NCI-H226 (cell line): ENCODE data around the gene IGSF6.
"Not testable (repeated sequence)": the region's sequence is repeated elsewhere in the genome, so short reads cannot be mapped to it uniquely, and the experiment has no call there.

Source experiments
- DNase-seq: peaks from one replicate; pipeline ENCODE4 v3.0.0-alpha.2; 2015

IGSF6 gene

DNA sequence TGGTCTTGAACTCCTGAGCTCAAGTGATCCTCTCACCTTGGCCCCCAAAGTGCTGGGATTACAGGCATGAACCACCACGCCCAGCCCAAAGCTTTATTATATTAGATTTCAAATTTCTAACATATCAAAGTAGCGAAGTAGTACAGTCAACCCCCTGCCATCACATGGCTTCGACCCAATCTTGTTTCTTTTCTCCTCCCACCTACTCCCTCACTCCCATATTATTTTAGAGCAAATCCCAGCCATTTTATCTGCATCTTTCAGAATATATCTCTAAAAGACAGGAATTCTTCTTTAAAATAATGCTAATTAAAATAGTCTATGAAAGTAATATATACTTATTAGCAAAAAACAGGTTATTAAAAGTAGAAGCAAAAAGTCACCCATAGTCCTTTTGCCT, 893 bp downstream of the IGSF6 start:
- DNase-seq, result no peak

GRCh38 chr16:21650521-21650920, 1.9 kb downstream of the IGSF6 start:
- DNase-seq, result no peak

- not testable (repeated sequence) for DNase-seq
Measured at GRCh38 chr16:21649826-21650406, 2.5 kb downstream of the IGSF6 start.

- DNase-seq, result no peak
Measured at GRCh38 chr16:21647562-21648164, 4.7 kb downstream of the IGSF6 start.

DNA sequence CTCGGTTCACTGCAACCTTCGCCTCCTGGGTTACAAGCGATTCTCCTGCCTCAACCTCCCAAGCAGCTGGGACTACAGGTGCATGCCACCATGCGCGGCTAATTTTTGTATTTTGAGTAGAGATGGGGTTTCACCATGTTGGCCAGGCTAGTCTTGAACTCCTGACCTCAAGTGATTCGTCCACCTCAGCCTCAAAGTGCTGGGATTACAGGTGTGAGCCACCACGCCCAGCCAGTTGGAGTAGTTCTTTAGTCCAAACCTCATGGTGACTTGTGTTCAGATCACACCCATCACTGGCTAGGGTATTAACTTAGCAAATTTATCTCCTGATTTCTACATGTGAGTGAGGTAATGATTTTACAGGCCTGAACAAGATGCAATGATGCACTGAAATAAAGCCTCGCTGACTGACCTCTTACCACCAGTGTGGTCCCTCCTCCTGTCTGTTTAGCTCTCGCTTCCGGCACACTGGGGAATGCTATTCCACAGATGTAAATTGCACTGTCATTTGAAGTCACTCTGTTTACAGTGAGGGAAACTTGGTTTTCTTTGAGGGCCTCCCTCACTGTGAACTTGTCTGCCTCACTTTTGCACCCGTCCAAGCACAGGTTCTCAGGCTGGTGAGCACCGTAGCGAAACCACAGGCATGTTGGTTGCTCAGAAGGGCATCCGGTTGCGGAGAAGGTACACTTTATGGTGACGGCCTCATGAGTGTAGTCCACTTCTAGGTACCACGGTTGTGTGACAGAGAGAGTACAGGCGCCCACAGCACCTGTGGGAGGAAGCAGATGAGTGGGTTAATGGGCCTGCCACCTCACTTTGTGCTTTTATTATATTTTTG, 5.5 kb downstream of the IGSF6 start:
- no peak for DNase-seq

- DNase-seq, result no peak
Measured at GRCh38 chr16:21646091-21646490, 6.3 kb downstream of the IGSF6 start.

DNA sequence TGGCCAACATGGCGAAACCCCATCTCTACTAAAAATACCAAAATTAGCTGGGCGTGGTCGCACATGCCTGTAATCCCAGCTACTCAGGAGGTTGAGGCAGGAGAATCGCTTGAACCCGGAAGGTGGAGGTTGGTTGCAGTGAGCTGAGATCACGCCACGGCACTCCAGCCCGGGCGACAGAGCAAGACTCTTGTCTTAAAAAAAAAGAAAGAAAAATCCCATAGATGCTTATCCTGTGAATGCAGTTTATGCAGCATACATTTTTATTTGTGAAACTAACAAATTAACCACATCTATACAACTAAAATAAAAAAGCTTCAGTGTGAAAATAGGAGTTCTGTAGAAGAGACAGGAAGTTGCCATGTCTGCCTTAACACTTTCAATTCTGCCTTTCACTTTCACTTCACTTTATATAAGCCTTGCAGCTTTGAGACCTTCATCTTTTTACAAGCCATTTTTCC, 7.1 kb downstream of the IGSF6 start:
- no peak for DNase-seq

GRCh38 chr16:21644674-21645073, 7.7 kb downstream of the IGSF6 start:
- DNase-seq, result no peak

DNA sequence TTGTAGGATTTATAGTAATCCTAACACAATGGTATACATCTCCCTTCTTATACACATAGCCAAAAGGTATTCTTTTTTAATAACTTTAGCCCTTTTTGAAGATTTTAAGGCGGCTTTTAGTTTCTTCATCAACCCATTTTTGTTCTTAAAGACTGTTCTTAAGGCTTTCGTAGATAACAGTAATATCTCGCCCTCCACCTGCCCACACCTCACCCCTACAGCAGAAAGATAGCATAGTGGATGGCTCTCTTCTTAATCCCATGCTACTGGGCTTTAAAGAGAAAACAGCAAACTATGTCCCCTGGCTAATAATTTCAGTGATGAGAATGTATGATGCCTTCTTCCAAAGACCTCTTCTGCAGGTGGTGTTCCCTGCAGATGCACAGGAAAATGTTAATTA, 8.6 kb downstream of the IGSF6 start:
- DNase-seq, result no peak

- no peak for DNase-seq
Measured at GRCh38 chr16:21642861-21643260, 9.5 kb downstream of the IGSF6 start.

GRCh38 chr16:21641916-21642315, 10.5 kb downstream of the IGSF6 start:
- no peak for DNase-seq

- no peak for DNase-seq
Measured at GRCh38 chr16:21639493-21639892, 12.9 kb downstream of the IGSF6 start.

DNA sequence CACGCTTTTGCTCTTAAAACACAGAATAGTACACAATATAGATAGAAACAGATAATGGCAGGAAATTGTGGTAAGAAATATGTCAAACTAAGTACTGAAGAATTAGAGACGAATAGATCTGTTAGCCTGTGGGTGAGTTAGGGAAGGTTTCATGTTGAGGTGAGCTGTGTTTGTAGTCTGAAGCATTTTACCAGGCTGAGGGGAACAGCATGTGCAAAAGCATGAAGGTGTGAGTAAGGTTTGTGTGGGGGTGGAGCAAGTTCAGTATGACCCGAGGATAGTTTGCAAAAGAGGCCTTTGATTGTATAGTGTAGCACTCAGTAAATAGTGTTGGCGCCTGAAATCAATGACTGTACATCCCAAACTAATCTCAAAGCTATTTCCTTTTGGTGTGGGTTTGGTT, 13.8 kb downstream of the IGSF6 start:
- peak; percentile 24 for DNase-seq

DNA sequence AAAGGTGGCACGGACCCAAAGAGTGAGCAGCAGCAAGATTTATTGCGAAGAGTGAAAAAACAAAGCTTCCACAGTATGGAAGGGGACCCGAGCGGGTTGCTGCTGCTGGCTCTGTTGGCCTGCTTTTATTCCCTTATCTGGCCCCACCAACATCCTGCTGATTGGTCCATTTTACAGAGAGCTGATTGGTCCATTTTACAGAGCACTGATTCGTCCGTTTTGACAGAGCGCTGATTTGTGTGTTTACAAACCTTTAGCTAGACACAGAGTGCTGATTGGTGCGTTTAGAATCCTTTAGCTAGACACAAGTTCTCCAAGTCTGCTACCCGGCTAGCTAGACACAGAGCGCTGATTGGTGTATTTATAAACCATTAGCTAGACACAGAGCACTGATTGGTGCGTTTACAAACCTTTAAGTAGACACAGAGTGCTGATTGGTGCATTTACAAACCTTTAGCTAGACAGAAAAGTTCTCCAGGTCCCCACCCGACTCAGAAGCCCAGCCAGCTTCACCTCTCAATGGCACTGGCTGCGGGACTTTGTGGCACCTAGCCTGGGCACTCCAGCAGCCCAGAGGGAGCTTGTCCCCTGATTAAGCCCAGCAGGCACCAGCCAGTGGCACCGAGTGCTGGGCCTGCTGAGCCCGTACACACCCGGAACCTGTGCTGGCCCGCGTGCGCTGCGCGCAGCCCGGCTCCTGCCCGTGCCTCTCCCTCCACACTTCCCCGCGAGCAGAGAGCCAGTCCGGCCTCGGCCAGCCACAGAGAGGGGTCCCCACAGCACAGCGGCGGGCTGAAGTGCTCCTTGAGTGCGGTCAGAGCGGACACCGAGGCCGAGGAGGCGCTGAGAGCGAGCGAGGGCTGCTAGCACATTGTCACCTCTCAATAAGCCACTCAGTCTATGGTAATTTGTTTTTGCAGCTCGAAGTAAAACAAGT, 15.1 kb downstream of the IGSF6 start:
- no peak for DNase-seq

GRCh38 chr16:21635694-21636093, 16.7 kb downstream of the IGSF6 start:
- DNase-seq, result not testable (repeated sequence)

DNA sequence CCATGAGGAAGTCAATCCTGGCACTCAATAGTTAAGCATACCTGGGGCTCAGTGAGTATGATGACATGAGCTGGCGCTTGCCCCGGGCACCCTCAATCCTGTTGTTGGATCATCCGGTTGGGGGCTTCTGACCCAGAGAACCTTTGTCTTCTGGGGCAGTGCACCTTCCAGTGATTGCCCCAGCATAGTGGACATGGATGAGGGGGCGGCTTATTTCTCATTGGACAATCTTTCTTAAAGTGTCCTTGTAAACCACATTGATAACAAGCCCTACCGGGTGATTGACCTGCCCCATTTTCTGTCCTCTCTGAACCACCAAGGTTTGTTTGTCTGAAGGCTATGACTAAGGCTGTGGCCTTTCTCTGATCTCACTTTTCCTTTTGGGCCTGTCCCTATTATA, 18.2 kb downstream of the IGSF6 start:
- DNase-seq, result no peak

DNA sequence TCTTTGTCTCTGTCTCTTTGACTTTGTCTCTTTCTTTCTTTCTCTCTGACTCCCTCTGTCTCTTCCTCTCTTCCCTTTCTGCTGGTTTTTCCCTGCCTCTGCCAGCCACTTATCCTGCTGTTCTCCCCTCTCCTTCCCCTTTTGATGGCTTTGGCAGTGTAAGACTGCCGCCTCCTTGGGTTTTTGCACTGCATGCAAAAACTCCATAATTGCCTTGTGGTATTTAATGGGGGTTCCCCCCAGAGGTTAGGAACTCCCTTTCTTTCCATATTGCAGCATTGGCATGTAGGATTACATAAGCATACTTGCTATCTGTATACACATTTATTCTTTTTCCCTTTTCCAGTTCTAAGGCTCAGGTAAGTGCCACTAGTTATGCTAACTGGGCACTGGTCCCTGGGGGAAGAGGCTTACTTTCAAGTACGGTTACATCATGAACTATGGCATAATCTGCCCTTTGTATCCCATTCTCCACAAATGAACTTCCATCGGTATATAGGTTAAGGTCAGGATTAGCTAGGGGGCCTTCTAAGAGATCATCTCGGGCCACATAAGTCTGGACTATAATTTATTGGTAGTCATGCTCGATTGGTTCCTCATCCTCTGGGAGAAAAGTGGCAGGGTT, 20.3 kb downstream of the IGSF6 start:
- not testable (repeated sequence) for DNase-seq

DNA sequence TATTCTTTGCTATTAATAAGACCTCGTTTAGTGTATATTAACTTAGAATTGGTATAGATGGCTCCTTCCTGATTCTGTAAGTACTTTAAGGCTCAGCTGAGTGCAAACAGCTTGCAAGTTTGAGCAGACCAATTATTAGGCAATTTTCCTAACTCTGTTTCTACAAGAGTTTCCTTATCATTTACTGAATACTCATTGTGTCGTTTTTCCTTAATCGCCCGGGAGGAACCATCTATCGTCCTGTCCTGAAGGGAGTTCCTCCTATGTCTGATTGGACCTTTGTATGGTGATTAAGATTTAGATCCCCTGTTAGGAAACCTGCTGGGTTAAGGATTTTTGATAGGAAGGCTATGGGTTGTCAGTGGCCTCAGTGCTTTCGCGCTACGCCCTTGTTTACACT, 21.0 kb downstream of the IGSF6 start:
- not testable (repeated sequence) for DNase-seq

DNA sequence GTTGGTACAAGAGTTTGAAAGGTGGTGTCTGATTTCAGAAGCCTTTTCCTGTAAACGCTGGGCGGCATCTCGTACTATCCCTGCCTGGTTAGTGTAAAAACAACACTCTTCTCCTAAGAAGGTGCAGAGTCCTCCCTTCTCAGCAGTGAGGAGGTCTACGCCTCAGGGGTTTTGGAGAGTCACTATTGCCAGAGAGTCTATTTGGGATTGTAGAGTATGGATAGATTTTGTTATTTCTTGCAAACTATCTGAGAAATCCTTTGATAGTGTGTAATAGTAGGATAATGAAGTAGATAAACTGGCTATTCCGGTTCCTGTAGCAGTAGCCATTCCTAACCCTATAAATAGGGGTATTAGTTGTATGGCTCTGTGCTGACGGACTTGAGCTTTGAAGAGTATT, 21.5 kb downstream of the IGSF6 start:
- DNase-seq, result not testable (repeated sequence)

DNA sequence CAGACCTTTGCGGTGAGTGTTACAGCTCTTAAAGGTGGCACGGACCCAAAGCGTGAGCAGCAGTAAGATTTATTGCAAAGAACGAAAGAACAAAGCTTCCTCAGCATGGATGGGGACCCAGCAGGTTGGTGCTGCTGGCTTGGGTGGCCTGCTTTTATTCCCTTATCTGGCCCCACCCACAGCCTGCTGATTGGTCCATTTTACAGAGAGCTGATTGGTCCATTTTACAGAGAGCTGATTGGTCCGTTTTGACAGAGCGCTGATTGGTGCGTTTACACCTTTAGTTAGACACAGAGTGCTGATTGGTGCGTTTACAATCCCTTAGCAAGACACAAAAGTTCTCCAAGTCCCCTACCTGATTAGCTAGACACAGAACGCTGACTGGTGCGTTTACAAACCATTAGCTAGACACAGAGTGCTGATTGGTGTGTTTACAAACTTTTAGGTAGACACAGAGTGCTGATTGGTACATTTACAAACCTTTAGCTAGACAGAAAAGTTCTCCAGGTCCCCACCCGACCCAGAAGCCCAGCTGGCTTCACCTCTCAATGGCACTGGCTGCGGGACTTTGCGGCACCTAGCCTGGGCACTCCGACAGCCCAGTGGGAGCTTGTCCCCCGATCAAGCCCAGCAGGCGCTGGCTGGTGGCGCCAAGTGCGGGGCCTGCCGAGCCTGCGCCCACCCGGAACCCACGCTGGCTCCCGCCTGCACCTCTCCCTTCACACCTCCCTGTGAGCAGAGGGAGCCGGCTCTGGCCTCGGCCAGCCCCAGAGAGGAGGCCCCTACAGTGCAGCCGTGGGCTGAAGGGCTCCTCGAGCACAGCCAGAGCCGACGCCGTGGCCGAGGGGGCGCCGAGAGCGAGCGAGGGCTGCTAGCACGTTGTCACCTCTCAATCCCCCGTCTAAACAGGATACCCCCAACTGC, 22.5 kb downstream of the IGSF6 start:
- DNase-seq, result not testable (repeated sequence)

DNA sequence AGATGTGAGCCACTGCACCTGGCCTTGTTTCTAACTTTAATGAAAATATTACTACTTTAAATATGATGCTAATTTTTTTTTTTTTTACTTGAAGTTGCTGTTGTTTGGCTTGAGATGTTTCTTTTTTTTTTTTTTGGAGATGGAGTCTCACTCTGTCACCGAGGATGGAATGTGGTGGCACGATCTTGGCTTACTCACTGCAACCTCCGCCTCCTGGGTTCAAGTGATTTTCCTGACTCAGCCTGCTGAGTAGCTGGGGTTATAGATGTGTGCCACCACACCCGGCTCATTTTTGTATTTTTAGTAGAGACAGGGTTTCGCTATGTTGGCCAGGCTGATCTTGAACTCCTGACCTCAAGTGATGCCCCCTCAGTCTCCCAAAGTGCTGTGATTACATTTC, 23.6 kb downstream of the IGSF6 start:
- no peak for DNase-seq
